ENCODE measurements around the gene C22orf42. TPM values are rescaled to one million over a fixed set of nuclear protein-coding genes. Genes with fewer than 3 reads are reported as not detected.

The C22orf42 gene
- polyA plus RNA-seq, 1 donor (not counting 4 experiments of a cell fraction or from before 2014, with no cell fraction given): not detected

DNA sequence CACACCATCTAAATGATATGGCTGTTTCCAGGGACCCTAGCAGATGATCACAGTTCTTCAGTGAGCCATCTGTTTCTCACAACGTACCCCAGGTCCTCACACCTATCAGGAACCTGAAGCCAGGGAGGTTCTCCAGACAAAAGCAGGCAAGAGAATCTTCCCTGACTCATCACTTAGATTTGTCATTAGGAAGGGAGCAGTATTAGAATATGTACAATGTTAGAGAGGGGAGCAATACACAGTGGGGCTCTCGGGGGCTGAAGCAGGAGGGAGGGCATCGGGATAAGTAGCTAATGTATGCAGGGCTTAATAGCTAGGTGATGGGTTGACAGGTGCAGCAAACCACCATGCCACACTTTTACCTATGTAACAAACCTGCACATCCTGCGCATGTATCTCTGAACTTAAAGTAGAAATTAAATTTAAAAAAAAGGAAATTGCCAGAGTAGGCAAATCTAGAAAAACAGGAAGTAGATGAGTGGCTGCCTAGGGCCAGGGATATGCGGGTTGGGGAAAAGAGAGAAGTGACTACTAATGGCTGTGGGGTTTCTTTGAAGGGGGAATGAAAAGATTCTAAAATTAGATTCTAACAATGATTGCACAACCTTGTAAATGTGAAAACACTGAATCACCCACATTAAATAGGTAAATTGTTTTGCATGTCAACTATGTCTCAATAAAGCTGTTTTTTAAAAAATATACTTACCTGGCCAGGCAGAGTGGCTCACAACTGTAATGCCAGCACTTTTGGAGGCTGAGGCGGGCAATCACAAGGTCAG is 14.4 kb downstream of the C22orf42 start:
- FAIRE-seq (no peak), DNase-seq (ENCODE audit: low read depth, low spot score) (no peak)
- H3K4me2 ChIP-seq (ENCODE audit: control insufficient read depth, extremely low read depth, insufficient read depth, low read depth, low read length): no peak overlapping the region
- H4K20me1 ChIP-seq (ENCODE audit: control insufficient read depth, extremely low read depth, insufficient read depth, low read length): no peaks in the 10 kb centered on the region
- no peaks in the 10 kb centered on the region for H3K9me1 ChIP-seq (ENCODE audit: control insufficient read depth, extremely low read depth, insufficient read depth, low read length)
- H3K9me3 ChIP-seq (ENCODE audit: control insufficient read depth, low read depth, low read length): no peaks in the 10 kb centered on the region
- H3K27ac ChIP-seq (ENCODE audit: control insufficient read depth, insufficient read depth, low read length): no peak overlapping the region
- no peaks in the 10 kb centered on the region for H3K79me2 ChIP-seq (ENCODE audit: control insufficient read depth, insufficient read depth, low read length)
- no peak overlapping the region for H3K9ac ChIP-seq (ENCODE audit: control insufficient read depth, extremely low read depth, insufficient read depth, low read length)
- no peak overlapping the region for H3K4me3 ChIP-seq (ENCODE audit: control insufficient read depth in 2 of 3, extremely low read depth in 1 of 3, insufficient read depth in 2 of 3, low read depth in 1 of 3, low read length in 3 of 3)
- H3K36me3 ChIP-seq (ENCODE audit: control insufficient read depth in 2 of 2, extremely low read depth in 1 of 2, insufficient read depth in 2 of 2, low read length in 2 of 2): no peaks in the 10 kb centered on the region
- dilution Hi-C loops (cut with MboI; ENCODE audit: extremely low pct_ligation_motif_present, low sequenced_read_pairs): no loop called here
- TF ChIP-seq EZH2 (IDR thresholded peaks at IDR 0.05; ENCODE audit: low read length): no peak
- TF ChIP-seq CTCF (optimal IDR thresholded peaks at IDR 0.05 in 1 of 3, IDR thresholded peaks at IDR 0.05 in 1 of 3, conservative IDR thresholded peaks at IDR 0.05 in 1 of 3; ENCODE audit: extremely low read depth in 1 of 3, insufficient read depth in 2 of 3, low read length in 3 of 3): no peak
- H2AFZ ChIP-seq (ENCODE audit: control insufficient read depth, low read length): no peak overlapping the region
- H3K4me1 ChIP-seq (ENCODE audit: control insufficient read depth, extremely low read depth, insufficient read depth, low read length): no peaks in the 10 kb centered on the region
- H3K27me3 ChIP-seq (ENCODE audit: control insufficient read depth, extremely low read depth, insufficient read depth, low read length): no peaks in the 10 kb centered on the region

DNA sequence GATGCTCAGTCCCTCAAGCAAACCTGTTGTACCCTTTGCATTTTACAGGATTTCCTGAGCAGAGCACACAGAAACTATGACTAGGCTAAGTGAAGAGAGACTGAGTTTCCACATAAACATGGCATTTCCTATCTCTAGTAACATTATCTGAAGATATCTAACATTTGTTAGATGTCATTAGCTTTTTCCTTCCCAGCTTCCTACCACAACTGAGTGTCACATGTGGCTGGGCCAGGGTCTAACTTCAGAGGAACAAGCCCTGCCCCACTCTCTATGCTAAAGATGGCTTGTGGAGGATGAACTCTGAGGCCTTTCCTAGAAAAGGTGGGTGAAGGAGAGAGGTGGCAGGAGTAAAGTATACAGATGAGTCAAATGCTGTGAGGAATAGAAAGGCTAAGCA is 16.5 kb downstream of the C22orf42 start:
- no peaks in the 10 kb centered on the region for H3K9me3 ChIP-seq (ENCODE audit: control insufficient read depth, low read depth, low read length)
- dilution Hi-C loops (cut with MboI; ENCODE audit: extremely low pct_ligation_motif_present, low sequenced_read_pairs): no loop called here
- no peaks in the 10 kb centered on the region for H3K4me1 ChIP-seq (ENCODE audit: control insufficient read depth, extremely low read depth, insufficient read depth, low read length)
- H3K9ac ChIP-seq (ENCODE audit: control insufficient read depth, extremely low read depth, insufficient read depth, low read length): no peak overlapping the region
- H4K20me1 ChIP-seq (ENCODE audit: control insufficient read depth, extremely low read depth, insufficient read depth, low read length): no peaks in the 10 kb centered on the region
- H3K4me3 ChIP-seq (ENCODE audit: control insufficient read depth in 2 of 3, extremely low read depth in 1 of 3, insufficient read depth in 2 of 3, low read depth in 1 of 3, low read length in 3 of 3): no peak overlapping the region
- H3K79me2 ChIP-seq (ENCODE audit: control insufficient read depth, insufficient read depth, low read length): no peaks in the 10 kb centered on the region
- H3K27ac ChIP-seq (ENCODE audit: control insufficient read depth, insufficient read depth, low read length): no peak overlapping the region
- no peaks in the 10 kb centered on the region for H3K27me3 ChIP-seq (ENCODE audit: control insufficient read depth, extremely low read depth, insufficient read depth, low read length)
- H2AFZ ChIP-seq (ENCODE audit: control insufficient read depth, low read length): no peak overlapping the region
- no peak for TF ChIP-seq EZH2 (IDR thresholded peaks at IDR 0.05; ENCODE audit: low read length)
- TF ChIP-seq CTCF (optimal IDR thresholded peaks at IDR 0.05 in 1 of 3, IDR thresholded peaks at IDR 0.05 in 1 of 3, conservative IDR thresholded peaks at IDR 0.05 in 1 of 3; ENCODE audit: extremely low read depth in 1 of 3, insufficient read depth in 2 of 3, low read length in 3 of 3): no peak
- no peak for DNase-seq (ENCODE audit: low read depth, low spot score)
- no peaks in the 10 kb centered on the region for H3K9me1 ChIP-seq (ENCODE audit: control insufficient read depth, extremely low read depth, insufficient read depth, low read length)
- no peak for FAIRE-seq
- H3K4me2 ChIP-seq (ENCODE audit: control insufficient read depth, extremely low read depth, insufficient read depth, low read depth, low read length): no peak overlapping the region
- H3K36me3 ChIP-seq (ENCODE audit: control insufficient read depth in 2 of 2, extremely low read depth in 1 of 2, insufficient read depth in 2 of 2, low read length in 2 of 2): no peaks in the 10 kb centered on the region

Data from keratinocyte (primary cell).